Left lung (tissue), 10 donors: Measurements from ENCODE around the gene MYO9A. TPM values are rescaled to one million over a fixed set of nuclear protein-coding genes. Genes with fewer than 3 reads are reported as not detected.

ENCODE experiments used
- ATAC-seq: fragments of 200-7000 bp; cut with Tn5 transposase; one replicate; pipeline ENCODE4 v1.9.1; 2020; ENCODE audit warnings: moderate library complexity
- DNase-seq, 4 donors: peaks; one replicate each; pipeline ENCODE4 v3.0.0-alpha.2; 2013 to 2020
- H3K27ac ChIP-seq, 2 donors: fragments of 200-600 bp; sonication (generic) in 1 of 2; one replicate each; pipeline versions ENCODE4 v1.5.0 to v1.8.0; 2020 to 2021
- H3K27me3 ChIP-seq, 2 donors: fragments of 200-600 bp; sonication (generic) in 1 of 2; one replicate each; pipeline versions ENCODE4 v1.5.0 to v1.8.0; 2020 to 2021
- H3K36me3 ChIP-seq, 2 donors: fragments of 200-600 bp; sonication (generic) in 1 of 2; one replicate each; pipeline versions ENCODE4 v1.5.0 to v1.8.0; 2020 to 2021
- H3K4me1 ChIP-seq, 2 donors: fragments of 200-600 bp; one replicate each; pipeline ENCODE4 v1.8.0; 2021
- H3K4me3 ChIP-seq, 2 donors: fragments of 200-600 bp; sonication (generic) in 1 of 2; one replicate each; pipeline versions ENCODE4 v1.5.0 to v1.8.0; 2020 to 2021; ENCODE audit warnings: mild to moderate bottlenecking in 1 of 2
- H3K9me3 ChIP-seq, 2 donors: fragments of 200-600 bp; sonication (generic) in 1 of 2; one replicate each; pipeline versions ENCODE4 v1.5.0 to v1.8.0; 2020 to 2021
- intact Hi-C, 2 donors: fragments of 100-400 bp; cut with DNase I; formaldehyde crosslinking; loops; one replicate each; pipeline versions ENCODE4 v1.11.2 to v1.14.2; 2022
- polyA plus RNA-seq, 6 donors: library from polyadenylated mRNA; unstranded; fragments of 120-200 nt; gene quantifications; one replicate each; pipeline ENCODE4 v1.2.1, GENCODE V29; 2013; ENCODE audit not compliant: insufficient read length in 6 of 6
- total RNA-seq, 2 donors: library from RNA; stranded (reverse); fragmentation: NEBNext Ultra II Directional; extraction: Animal tissue kit (Norgen Biotek cat#: 25700); gene quantifications; one replicate each; pipeline ENCODE4 v1.2.1, GENCODE V29; 2021
- TF ChIP-seq, protein P1 (sequence below), 2 donors: fragments of 200-600 bp; sonication (generic) in 1 of 2; IDR thresholded peaks; one replicate each; pipeline versions ENCODE4 v1.5.0 to v1.8.0; 2021; ENCODE audit warnings: antibody characterized with exemption in 2 of 2
- donor health status: DM: no; HTN: yes; CAD: no.
- donor health status: DM: no; HTN: no; CAD: no.

The MYO9A gene
- total and polyA plus RNA-seq, 8 donors: 30.8 to 67.4 (median 41.4) TPM

DNA sequence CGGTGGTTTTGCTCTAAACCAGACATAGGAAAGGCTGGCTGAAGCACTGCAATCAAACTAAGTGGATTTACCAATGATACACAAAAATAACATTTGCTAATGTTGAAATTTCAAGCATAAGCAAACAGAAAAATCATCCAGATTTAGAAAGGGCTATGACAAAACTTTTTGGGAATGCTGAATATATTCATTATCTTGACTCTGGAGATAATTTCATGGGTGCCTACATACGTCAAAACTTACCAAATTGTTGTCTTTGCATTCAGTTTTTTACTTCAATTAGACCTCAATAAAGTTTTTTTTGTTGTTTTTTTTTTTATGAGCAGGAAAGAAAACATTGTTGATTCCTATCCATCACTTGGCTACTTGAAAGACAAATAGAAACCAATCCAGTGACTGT, 166.8 kb downstream of the MYO9A start:
- H3K9me3 ChIP-seq: no peaks in the 10 kb centered on the region
- H3K36me3 ChIP-seq: peaks cover 0 to 5% of the 10 kb centered on the region in 2 donors
- no peaks in the 10 kb centered on the region for H3K27me3 ChIP-seq
- no peak for DNase-seq
- intact Hi-C loops: no loop called here
- TF ChIP-seq, protein P1, sequence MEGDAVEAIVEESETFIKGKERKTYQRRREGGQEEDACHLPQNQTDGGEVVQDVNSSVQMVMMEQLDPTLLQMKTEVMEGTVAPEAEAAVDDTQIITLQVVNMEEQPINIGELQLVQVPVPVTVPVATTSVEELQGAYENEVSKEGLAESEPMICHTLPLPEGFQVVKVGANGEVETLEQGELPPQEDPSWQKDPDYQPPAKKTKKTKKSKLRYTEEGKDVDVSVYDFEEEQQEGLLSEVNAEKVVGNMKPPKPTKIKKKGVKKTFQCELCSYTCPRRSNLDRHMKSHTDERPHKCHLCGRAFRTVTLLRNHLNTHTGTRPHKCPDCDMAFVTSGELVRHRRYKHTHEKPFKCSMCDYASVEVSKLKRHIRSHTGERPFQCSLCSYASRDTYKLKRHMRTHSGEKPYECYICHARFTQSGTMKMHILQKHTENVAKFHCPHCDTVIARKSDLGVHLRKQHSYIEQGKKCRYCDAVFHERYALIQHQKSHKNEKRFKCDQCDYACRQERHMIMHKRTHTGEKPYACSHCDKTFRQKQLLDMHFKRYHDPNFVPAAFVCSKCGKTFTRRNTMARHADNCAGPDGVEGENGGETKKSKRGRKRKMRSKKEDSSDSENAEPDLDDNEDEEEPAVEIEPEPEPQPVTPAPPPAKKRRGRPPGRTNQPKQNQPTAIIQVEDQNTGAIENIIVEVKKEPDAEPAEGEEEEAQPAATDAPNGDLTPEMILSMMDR (IDR thresholded peaks at IDR 0.05): no peak
- no peak overlapping the region for H3K4me3 ChIP-seq
- no peaks in the 10 kb centered on the region for H3K4me1 ChIP-seq
- ATAC-seq: no peak
- no peak overlapping the region for H3K27ac ChIP-seq

DNA sequence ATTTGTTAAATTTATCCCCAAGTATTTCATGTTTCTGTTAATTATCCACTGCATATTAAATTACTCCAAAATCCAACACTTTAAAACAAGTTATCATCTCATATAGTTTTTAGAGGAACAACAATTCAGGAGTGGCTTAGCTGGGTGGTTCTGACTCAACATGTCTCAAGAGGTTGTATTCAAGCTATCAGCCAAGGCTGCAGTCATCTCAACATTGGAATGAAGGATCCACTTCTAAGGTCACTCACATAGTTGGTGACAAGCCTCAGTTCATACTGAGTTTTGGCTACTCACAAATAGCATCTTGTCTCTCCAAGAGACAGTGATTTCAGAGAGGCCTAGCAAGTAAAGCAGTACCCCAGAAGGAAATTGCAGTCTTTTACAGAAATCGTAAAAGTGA, 172.9 kb downstream of the MYO9A start:
- no peaks in the 10 kb centered on the region for H3K4me1 ChIP-seq
- H3K9me3 ChIP-seq: no peaks in the 10 kb centered on the region
- no peak for DNase-seq
- H3K27me3 ChIP-seq: no peaks in the 10 kb centered on the region
- ATAC-seq: peak; percentile 91
- intact Hi-C loops: no loop called here
- no peak overlapping the region for H3K4me3 ChIP-seq
- no peak overlapping the region for H3K27ac ChIP-seq
- no peaks in the 10 kb centered on the region for H3K36me3 ChIP-seq
- TF ChIP-seq, protein P1 (IDR thresholded peaks at IDR 0.05): no peak

DNA sequence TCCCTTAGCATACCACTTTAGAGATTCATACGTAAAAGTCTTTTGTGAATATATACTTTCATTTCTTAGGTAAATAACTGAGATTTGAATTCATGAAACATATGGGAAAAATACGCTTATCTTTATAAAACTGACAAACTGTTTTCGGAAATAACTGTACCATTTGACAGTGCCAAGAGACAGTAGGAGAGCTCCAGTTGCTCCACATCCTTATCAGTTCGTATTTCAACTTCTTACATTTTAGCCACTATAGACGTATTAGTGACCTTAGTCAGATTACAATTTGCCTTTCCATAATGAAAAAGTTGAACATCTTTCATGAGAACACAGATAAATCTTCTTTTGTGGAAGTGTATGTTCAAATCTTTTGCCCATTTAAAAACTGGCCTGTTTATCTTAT, 174.1 kb downstream of the MYO9A start:
- H3K9me3 ChIP-seq: no peaks in the 10 kb centered on the region
- DNase-seq: peak in 2 of 4 donors; percentile 20 to 36

DNA sequence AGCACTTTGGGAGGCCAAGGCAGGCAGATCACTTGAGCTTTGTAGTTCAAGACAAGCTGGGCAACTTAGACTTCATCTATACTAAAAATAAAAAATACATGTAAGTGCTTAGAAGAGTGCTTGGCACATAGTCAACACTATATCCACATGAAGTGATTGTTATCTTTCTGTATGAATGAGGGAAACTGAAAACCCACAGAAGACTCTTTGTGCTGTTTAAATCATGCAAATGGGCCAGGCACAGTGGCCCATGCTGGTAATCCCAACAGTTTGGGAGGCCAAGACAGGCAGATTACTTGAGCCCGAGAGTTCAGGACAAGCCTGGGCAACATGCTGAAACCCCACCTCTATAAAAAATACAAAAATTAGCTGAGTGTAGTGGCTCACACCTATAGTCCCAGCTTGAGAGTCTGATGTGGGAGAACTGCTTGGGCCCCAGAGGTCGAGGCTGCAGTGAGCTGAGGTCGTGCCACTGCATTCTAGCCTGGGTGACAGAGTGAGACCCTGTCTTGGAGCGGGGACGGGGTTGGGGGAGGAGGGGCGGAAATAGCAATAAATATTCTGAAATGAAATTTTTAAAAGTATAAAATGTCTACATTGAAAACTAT, 177.9 kb downstream of the MYO9A start:
- H3K27ac ChIP-seq: no peak overlapping the region
- H3K9me3 ChIP-seq: no peaks in the 10 kb centered on the region
- TF ChIP-seq, protein P1 (IDR thresholded peaks at IDR 0.05): no peak
- peak in 2 of 4 donors; percentile 16 to 22 for DNase-seq
- peak; percentile 38 for ATAC-seq
- intact Hi-C loops: no loop called here
- no peaks in the 10 kb centered on the region for H3K27me3 ChIP-seq
- peaks cover 0 to 13% of the 10 kb centered on the region in 2 donors for H3K36me3 ChIP-seq
- H3K4me1 ChIP-seq: no peaks in the 10 kb centered on the region
- no peak overlapping the region for H3K4me3 ChIP-seq

More for the DNA sequence above, 174.1 kb downstream of the MYO9A start:
- no peaks in the 10 kb centered on the region for H3K4me1 ChIP-seq
- no peak for ATAC-seq
- no peaks in the 10 kb centered on the region for H3K27me3 ChIP-seq
- TF ChIP-seq, protein P1 (IDR thresholded peaks at IDR 0.05): no peak
- intact Hi-C loops: no loop called here
- no peak overlapping the region for H3K4me3 ChIP-seq
- H3K36me3 ChIP-seq: no peaks in the 10 kb centered on the region
- H3K27ac ChIP-seq: no peak overlapping the region

DNA sequence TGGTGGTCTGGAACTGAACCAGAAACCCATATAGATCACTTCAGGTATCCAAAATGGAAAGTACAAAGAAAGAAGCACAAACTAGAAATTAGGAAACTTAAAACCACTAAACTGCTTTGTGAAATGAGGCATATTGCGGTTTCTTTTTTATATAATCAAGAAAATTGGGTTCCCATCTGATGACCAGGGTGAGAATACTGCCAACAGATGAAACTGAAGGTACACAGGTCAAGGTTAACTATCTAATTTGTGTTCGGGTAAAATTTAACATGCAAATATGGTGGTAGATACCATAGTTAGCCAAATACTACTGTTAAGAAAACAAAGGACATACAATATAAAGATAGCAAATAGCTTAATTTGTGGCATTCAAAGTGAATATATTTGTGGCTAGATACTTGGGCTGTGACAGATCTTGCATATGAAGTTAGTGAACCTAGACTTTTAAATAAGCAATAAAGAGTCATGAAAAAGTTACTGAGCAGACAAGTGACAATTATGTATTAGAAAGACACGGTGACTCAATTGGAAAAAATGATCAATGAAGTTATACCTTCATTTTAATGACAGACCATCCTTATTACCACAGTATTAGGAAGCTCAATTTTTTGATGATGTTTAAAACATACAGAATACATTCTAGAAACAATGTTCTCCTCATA, 180.2 kb downstream of the MYO9A start:
- DNase-seq: no peak

More for the DNA sequence above, 180.2 kb downstream of the MYO9A start:
- Histone ChIP-seq H3K4me1 (no peaks in the 10 kb centered on the region), H3K9me3 (no peaks in the 10 kb centered on the region), H3K27ac (no peak overlapping the region), H3K36me3 (peaks cover 0 to 35% of the 10 kb centered on the region in 2 donors), H3K27me3 (no peaks in the 10 kb centered on the region), H3K4me3 (no peak overlapping the region)
- TF ChIP-seq, protein P1 (IDR thresholded peaks at IDR 0.05): no peak
- no peak for ATAC-seq
- intact Hi-C loops: no loop called here
